NCI-H2196 treated with DMSO at 0.1 percent for 48 hours (cell line): ENCODE data around the gene PGM5.

Experiments used
- DNase-seq: peaks from one replicate; lab custom pipeline; 2025; ENCODE audit not compliant: unreplicated experiment; lab: John Stamatoyannopoulos, UW

Gene PGM5

DNA sequence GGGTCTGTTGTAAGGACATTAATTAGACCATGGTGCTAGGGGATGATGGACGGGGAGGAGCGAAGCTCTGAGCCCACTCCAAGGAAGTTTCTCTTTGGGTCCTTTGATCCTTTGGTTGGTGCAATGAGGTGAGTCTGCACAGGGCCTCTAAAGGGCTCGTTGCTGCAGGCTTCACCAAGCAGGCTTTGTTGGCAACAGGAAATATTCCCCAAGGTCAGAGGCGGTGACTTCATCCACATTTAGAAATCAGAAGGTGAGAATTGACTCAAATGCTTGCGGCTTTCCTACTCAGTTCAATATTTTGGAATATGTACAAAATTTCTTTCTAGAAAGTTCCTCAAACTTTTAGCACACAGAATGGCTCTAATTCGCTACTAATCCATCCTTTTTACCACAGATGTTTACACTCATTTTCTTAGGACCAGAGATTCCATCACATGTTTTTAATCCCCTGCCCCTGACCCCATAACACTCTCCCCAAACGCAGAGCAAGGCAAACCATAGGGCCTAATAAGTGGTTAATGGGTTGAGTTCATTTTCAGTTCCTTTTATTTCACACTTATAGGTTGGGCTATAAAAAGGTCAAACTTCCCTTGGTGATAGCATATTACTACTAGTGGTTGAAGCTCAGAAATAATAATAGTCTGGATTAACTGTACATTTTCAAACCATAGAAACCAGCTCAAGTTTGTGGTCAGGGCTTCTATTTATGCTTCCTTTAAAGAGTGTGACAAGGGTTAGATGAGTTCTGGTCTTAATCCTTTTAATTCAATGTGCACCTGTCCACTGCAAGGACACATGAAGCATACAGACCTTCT is 221.6 kb downstream of the PGM5 start:
- DNase-seq: no peak
